Upper lobe of left lung (tissue), 6 donors: ENCODE data around the gene TRAF5. TPM values are rescaled to one million over a fixed set of nuclear protein-coding genes. Genes with fewer than 3 reads are reported as not detected.

Experiments used
- ATAC-seq, 2 donors: fragments of 200-7000 bp; cut with Tn5 transposase; one replicate each; pipeline ENCODE4 v1.9.1; 2022; ENCODE audit warnings: mild to moderate bottlenecking in 2 of 2, moderate library complexity in 2 of 2; ENCODE audit not compliant: low FRiP score in 2 of 2
- DNase-seq, 2 donors: peaks; one replicate each; pipeline ENCODE4 v3.0.0-alpha.2; 2019 to 2020
- H3K27ac ChIP-seq, 4 donors: fragments of 200-600 bp; sonication (generic); one replicate each; pipeline ENCODE4 v1.5.1; 2016 to 2019
- H3K27me3 ChIP-seq, 4 donors: fragments of 200-600 bp; sonication (generic); one replicate each; pipeline ENCODE4 v1.5.1; 2017 to 2019
- H3K36me3 ChIP-seq, 4 donors: fragments of 200-600 bp; sonication (generic); one replicate each; pipeline ENCODE4 v1.5.1; 2016 to 2019
- H3K4me1 ChIP-seq, 4 donors: fragments of 200-600 bp; sonication (generic); one replicate each; pipeline ENCODE4 v1.5.1; 2018 to 2019
- H3K4me3 ChIP-seq, 4 donors: fragments of 200-600 bp; sonication (generic); one replicate each; pipeline ENCODE4 v1.5.1; 2017 to 2019; ENCODE audit warnings: mild to moderate bottlenecking in 2 of 4, moderate library complexity in 1 of 4
- H3K9me3 ChIP-seq, 4 donors: fragments of 200-600 bp; sonication (generic); one replicate each; pipeline ENCODE4 v1.5.1; 2018 to 2019
- CTCF ChIP-seq, 6 experiments: fragments of 450-650 bp in 4 of 6; fragments of 200-600 bp in 2 of 6; sonication (generic) in 2 of 6; IDR thresholded peaks; one replicate each; pipeline ENCODE4 v1.5.1; 2016 to 2019; ENCODE audit warnings: antibody characterized with exemption in 6 of 6
- EP300 ChIP-seq, 4 donors: sonication (generic); formaldehyde crosslinking; IDR thresholded peaks; one replicate each; pipeline ENCODE4 v1.5.1; 2017; ENCODE audit warnings: antibody characterized with exemption in 4 of 4, control low read depth in 2 of 4
- POLR2A ChIP-seq, 4 donors: fragments of 450-650 bp; IDR thresholded peaks; one replicate each; pipeline ENCODE4 v1.5.1; 2016 to 2017; ENCODE audit warnings: antibody characterized with exemption in 4 of 4, mild to moderate bottlenecking in 2 of 4
- POLR2AphosphoS5 ChIP-seq, 2 donors: sonication (generic); formaldehyde crosslinking; IDR thresholded peaks; one replicate each; pipeline ENCODE4 v1.5.1; 2017; ENCODE audit warnings: antibody characterized with exemption in 2 of 2
- WGBS, 2 donors: methylation state at CpG; one replicate each; pipeline ENCODE4 v1.1.5; 2017 to 2018; 5-methylcytosine and 5-hydroxymethylcytosine counted together
- total RNA-seq, 6 donors: library from RNA; depleted of rRNA in 4 of 6; stranded (reverse); fragments of >200 nt in 4 of 6; gene quantifications; one replicate each; pipeline versions ENCODE4 v1.1.0 to v1.2.1, GENCODE V29; 2016 to 2021
- donor health status: DM: no; HTN: no; CAD: no; lungs with moderate emphysema.
- donor health status: DM: no; HTN: yes; CAD: no; lungs with severe emphysema.

TRAF5 gene
- total RNA-seq, 6 donors from 2014 or later = 4.6 to 13.6 (median 9.5) TPM

- peaks cover 19 to 74% (median 38%) of the 10 kb centered on the region in 4 donors for H3K36me3 ChIP-seq
These were observed 41.4 kb upstream of the TRAF5 start for GRCh38 chr1:211285196-211285595.

GRCh38 chr1:211287218-211287617, 39.4 kb upstream of the TRAF5 start:
- ATAC-seq = no peak
- no peak overlapping the region for H3K27ac ChIP-seq
- TF ChIP-seq EP300 (IDR thresholded peaks at IDR 0.05) = no peak
- TF ChIP-seq POLR2A (IDR thresholded peaks at IDR 0.05) = no peak
- TF ChIP-seq CTCF (IDR thresholded peaks at IDR 0.05) = no peak
- TF ChIP-seq POLR2AphosphoS5 (IDR thresholded peaks at IDR 0.05) = no peak
- no peak overlapping the region for H3K4me3 ChIP-seq
- no peaks in the 10 kb centered on the region for H3K9me3 ChIP-seq
- peaks cover 0 to 5% (median 0%) of the 10 kb centered on the region in 4 donors for H3K4me1 ChIP-seq
- peaks cover 22 to 76% (median 44%) of the 10 kb centered on the region in 4 donors for H3K36me3 ChIP-seq
- WGBS, 2 donors = 75 to 80% methylated on average over 3 of the region's 3 CpGs
- H3K27me3 ChIP-seq = no peaks in the 10 kb centered on the region
- DNase-seq = no peak

More at GRCh38 chr1:211285196-211285595, 41.4 kb upstream of the TRAF5 start:
- no peaks in the 10 kb centered on the region for H3K9me3 ChIP-seq
- no peak overlapping the region for H3K27ac ChIP-seq
- H3K4me1 ChIP-seq = peaks cover 0 to 5% (median 0%) of the 10 kb centered on the region in 4 donors
- no peak for DNase-seq
- TF ChIP-seq POLR2AphosphoS5 (IDR thresholded peaks at IDR 0.05) (no peak), CTCF (IDR thresholded peaks at IDR 0.05) (no peak), POLR2A (IDR thresholded peaks at IDR 0.05) (no peak), EP300 (IDR thresholded peaks at IDR 0.05) (no peak)
- ATAC-seq = no peak
- WGBS, 2 donors = 94 to 95% methylated on average over 4 of the region's 4 CpGs
- no peaks in the 10 kb centered on the region for H3K27me3 ChIP-seq
- H3K4me3 ChIP-seq = no peak overlapping the region

- no peak for TF ChIP-seq POLR2AphosphoS5 (IDR thresholded peaks at IDR 0.05)
- no peak for TF ChIP-seq POLR2A (IDR thresholded peaks at IDR 0.05)
- no peak for TF ChIP-seq CTCF (IDR thresholded peaks at IDR 0.05)
- no peak for TF ChIP-seq EP300 (IDR thresholded peaks at IDR 0.05)
These were observed 34.2 kb upstream of the TRAF5 start for GRCh38 chr1:211292411-211292810.

GRCh38 chr1:211296396-211296795, 30.2 kb upstream of the TRAF5 start:
- ATAC-seq = no peak
- Histone ChIP-seq H3K27me3 (no peaks in the 10 kb centered on the region), H3K4me1 (no peaks in the 10 kb centered on the region), H3K27ac (no peak overlapping the region), H3K4me3 (no peak overlapping the region), H3K36me3 (peaks cover 6 to 84% (median 22%) of the 10 kb centered on the region in 4 donors), H3K9me3 (no peaks in the 10 kb centered on the region)
- TF ChIP-seq CTCF (IDR thresholded peaks at IDR 0.05) (no peak), POLR2A (IDR thresholded peaks at IDR 0.05) (no peak), EP300 (IDR thresholded peaks at IDR 0.05) (no peak), POLR2AphosphoS5 (IDR thresholded peaks at IDR 0.05) (no peak)
- no peak for DNase-seq

More at GRCh38 chr1:211292411-211292810, 34.2 kb upstream of the TRAF5 start:
- no peak for ATAC-seq
- no peak overlapping the region for H3K4me3 ChIP-seq
- no peak for DNase-seq
- H3K27ac ChIP-seq = no peak overlapping the region
- WGBS, 2 donors = 95 to 98% methylated on average over 2 of the region's 2 CpGs
- no peaks in the 10 kb centered on the region for H3K27me3 ChIP-seq
- H3K36me3 ChIP-seq = peaks cover 19 to 88% (median 40%) of the 10 kb centered on the region in 4 donors
- H3K9me3 ChIP-seq = no peaks in the 10 kb centered on the region
- H3K4me1 ChIP-seq = no peaks in the 10 kb centered on the region

GRCh38 chr1:211305044-211305443, 21.6 kb upstream of the TRAF5 start:
- 89 to 96% methylated on average over 3 of the region's 3 CpGs for WGBS, 2 donors
- peaks cover 0 to 56% (median 10%) of the 10 kb centered on the region in 4 donors for H3K36me3 ChIP-seq
- no peak overlapping the region for H3K4me3 ChIP-seq
- no peaks in the 10 kb centered on the region for H3K9me3 ChIP-seq
- no peak for TF ChIP-seq EP300 (IDR thresholded peaks at IDR 0.05)
- TF ChIP-seq CTCF (IDR thresholded peaks at IDR 0.05) = no peak
- TF ChIP-seq POLR2A (IDR thresholded peaks at IDR 0.05) = no peak
- no peak for TF ChIP-seq POLR2AphosphoS5 (IDR thresholded peaks at IDR 0.05)
- H3K27ac ChIP-seq = no peak overlapping the region
- ATAC-seq = no peak
- DNase-seq = no peak
- H3K27me3 ChIP-seq = no peaks in the 10 kb centered on the region
- peaks cover 0 to 5% (median 0%) of the 10 kb centered on the region in 4 donors for H3K4me1 ChIP-seq
